HG02884 (cell line): Measurements from ENCODE around the gene SEL1L3.
"Not testable (repeated sequence)": the region's sequence is repeated elsewhere in the genome, so short reads cannot be mapped to it uniquely, and the experiment has no call there.

Experiments
- ATAC-seq: cut with Tn5 transposase; IDR thresholded peaks from one replicate; pipeline ENCODE4 v1.9.1; 2021; ENCODE audit warnings: mild to moderate bottlenecking, moderate library complexity; ENCODE audit not compliant: unreplicated experiment

Gene SEL1L3

GRCh38 chr4:25879991-25880651 is 17.3 kb upstream of the SEL1L3 start:
- peak; percentile 61 for ATAC-seq

GRCh38 chr4:25879587-25879986 is 16.8 kb upstream of the SEL1L3 start:
- ATAC-seq = no peak

- ATAC-seq = no peak
These were observed 16.4 kb upstream of the SEL1L3 start for GRCh38 chr4:25879091-25879584.

GRCh38 chr4:25878676-25879075 is 15.9 kb upstream of the SEL1L3 start:
- ATAC-seq = no peak

GRCh38 chr4:25875281-25875745 is 12.5 kb upstream of the SEL1L3 start:
- peak; percentile 34 for ATAC-seq

DNA sequence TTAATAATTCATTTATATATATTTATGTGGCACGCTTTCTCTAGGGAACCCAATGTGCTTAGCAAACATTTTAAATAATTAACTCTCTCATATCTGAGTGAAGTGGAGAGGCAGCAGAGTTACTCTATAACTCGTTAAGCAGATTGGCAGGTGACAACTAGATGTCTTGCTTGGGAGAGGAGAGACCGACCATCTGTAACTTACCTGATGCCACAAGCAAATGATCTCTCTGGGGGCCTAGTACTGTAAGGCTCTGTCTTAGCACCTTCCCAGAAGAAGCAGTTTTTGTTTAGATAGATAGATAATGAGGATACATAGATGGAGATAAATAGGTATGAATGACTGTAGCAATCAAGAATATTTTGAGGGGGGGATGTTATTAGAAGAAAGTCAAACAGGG is 11.9 kb upstream of the SEL1L3 start:
- no peak for ATAC-seq

DNA sequence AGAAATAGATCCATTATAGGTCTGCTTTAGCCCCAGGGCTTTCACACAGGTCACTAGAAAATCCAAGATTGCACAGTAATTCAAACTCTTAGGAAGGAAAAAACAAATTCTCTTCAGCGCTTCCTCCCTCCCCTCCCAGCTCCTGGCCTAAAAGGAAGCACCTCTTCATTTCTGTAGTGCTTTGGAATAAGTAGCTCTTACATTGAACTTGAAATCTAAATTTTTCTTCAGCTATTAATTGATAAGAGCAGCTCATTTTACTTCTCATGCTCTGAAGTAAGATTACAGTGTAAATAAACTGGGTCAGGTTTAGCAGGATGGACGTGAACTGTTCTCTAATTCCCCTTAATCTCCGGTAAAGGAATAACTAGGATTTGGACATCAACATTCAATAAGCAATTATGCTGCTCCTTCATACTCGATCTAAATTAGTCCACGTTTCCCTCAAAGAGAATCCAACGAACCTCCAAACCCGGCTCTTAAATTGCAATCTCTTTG is 10.9 kb upstream of the SEL1L3 start:
- ATAC-seq = no peak

DNA sequence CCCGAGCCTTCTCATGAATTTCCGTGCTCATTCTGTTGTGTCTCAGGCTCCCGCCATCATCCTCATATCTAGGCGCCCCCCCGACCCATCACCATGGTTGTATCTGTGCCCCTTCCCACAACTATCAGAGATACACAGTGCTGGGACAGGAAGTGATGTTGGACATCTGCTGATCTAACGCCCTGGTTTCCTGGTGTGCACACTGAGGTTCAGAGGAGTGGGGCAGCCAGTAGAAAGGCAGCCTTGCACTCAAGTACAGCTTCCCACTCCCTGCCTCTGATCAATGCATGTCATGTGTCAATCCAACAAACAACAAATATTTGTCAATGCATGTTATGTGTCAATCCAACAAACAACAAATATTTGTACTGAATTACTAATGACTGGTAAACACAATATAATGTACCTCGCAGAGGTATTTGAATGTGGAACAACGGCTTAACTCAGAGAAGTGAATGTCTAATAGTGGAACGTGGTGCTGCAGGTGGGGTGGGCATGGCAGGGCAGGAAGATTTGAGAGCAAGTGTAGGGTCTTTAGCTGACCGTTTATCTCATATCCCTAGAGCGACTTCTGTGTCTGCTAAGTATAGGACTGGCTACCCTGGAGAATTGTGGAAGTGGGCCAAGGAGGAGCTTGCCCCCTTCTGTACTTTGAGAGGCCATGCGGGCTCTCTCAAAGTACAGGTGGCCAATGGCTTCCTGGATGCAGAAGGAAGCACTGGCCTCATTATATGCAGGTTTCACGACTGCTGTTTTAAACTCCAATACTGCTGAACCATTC is 10.3 kb upstream of the SEL1L3 start:
- no peak for ATAC-seq

DNA sequence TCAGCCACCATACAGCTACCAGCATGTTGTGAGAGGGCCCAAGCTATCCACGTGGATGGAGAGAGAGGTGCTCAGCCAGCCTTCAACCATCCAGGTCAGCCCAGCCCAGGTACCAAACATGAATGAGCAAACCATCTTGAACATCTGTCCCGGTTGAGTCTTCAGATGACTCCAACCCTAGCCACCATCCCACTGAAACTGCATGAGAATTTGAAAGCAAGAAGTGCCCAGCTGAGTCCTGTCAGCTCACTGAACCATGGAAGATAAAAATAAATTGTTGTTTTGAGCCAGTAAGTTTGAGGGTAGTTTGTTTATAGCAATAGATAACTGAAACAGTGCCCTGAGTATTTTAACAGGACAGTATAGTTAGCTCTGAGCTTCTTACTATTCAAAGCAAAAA is 7.3 kb upstream of the SEL1L3 start:
- ATAC-seq = peak; percentile 37

GRCh38 chr4:25867781-25868294 is 5.0 kb upstream of the SEL1L3 start:
- no peak for ATAC-seq

GRCh38 chr4:25866401-25866800 is 3.6 kb upstream of the SEL1L3 start:
- ATAC-seq = not testable (repeated sequence)

DNA sequence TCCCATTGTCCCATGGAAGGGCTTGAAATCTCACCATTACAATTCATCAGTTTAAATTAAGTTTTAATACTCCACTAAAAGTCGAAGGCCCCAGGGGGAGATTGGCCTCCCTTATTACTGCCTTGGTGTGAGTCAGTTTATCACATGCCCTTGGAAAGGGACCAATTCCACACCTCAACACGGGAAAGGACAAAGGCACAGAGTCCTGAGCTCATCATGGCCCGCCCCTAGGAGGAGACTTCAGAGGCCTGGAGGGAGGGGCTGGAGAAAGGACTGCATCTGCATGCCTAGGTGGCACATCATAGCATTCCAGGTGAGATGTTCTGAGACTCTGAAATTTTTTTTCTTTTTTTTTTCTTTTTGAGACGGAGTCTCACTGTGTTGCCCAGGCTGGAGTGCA is 2.8 kb upstream of the SEL1L3 start:
- ATAC-seq = no peak

GRCh38 chr4:25863831-25864418 is 1.1 kb upstream of the SEL1L3 start:
- no peak for ATAC-seq

DNA sequence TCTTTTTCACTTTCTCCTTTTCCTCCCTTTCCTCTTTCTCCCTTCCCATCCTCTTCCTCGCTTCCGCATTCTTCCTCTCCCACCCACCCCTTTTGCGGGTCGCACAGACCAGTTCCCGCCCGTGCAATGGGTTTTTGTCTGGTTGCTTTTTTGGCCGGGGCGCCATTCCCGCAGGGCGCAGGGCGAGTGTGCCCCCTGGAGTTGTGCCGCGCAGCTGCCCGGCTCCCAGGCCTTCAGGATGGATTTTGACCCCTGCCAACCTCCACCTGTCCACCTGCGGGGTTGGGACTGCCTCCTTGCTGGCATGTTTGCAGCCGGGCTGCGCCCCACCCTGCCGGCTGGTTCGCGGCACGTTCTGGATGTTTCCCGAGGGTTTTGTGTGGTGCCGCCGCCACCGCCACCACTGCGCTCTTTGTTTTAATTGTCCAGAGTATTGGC is 578 bp upstream of the SEL1L3 start:
- no peak for ATAC-seq

GRCh38 chr4:25861951-25862410 is 807 bp downstream of the SEL1L3 start:
- no peak for ATAC-seq

DNA sequence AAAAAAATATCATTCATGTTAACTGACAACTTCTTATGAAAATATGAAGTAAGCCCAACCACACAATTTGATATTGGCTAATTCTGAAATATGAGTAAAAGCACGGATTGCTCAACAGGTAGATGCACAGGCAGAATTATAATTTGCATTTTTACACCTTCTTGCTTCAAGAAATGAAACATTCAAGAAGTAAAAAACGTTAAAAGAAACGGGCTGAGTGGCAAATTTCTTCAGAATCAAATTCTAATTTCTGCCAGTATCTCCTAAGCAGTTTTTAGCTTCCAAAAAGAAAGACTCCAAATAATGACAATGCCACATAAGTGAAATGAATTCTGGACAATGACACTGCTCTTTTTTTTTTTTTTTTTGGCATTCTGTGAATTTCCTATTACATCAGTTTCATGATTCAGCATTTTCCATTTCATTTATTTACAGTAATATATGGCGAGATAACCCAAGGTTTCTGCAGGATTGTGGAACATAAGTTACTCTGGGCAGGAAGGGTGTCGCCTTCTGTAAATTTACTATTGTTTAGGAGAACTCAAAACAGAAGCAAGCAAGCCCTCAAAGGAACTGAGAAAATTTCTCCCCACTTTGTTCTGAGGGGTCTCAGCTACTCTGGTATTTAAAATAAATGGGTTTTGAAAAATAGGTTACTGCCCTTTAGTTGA is 1.4 kb downstream of the SEL1L3 start:
- ATAC-seq = no peak

DNA sequence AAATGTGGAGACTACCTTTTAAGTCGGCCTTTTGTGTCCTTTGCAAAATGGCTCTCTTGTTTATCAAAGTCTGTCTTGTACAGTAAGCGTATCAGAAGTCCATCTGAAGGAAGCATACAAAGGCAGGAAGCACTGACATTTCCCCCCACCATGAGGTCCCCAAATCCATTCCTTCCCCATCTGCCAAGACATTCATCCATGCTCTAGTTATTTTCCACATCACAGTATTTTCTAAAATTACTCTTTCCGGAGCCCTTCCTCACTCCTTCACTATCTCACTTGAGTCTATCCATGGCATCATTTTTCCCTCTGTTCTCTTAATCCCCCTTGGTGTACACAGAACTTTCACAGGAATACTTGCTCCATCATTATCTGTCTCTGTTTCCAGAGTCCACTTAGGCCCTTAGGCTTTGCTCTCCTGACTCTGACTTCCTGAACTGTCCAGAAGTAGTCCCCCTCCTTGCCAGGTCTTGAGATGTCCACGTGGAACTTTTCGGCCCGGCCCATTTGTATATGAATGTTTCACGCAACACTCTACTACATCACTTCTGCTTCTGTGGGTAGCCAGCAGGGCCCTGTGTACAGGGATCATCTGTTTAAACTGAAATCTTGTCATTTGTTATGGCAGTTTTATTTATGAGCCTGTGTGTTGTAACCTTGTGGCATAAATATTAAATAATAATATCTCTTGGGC is 2.1 kb downstream of the SEL1L3 start:
- no peak for ATAC-seq

- peak; percentile 43 for ATAC-seq
These were observed 3.2 kb downstream of the SEL1L3 start for GRCh38 chr4:25859429-25860148.

DNA sequence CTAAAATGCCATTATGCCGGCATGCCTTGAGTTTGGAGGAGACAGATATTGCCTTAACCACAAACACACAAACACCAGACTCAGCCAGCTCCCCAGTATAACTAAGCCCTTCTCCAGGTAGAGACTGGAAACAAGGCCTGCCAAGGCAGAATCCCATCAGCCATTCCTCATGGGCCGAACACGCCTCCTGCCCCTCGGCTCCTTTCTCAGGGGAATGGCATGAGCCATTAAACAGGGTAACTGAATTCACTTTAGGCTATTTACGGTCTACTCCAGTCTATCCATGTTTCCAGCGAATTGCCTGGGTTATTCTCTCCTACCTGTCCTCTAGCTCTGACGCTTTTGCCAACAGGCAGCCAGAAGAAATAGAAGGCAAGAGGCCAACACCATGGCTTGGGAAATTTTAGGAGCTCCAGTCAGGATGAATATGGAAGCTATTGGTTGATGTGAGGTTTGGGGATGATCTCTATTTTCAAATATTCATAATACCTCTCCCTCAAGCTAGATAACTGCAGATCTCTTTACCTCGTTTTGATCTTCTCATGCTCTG is 4.9 kb downstream of the SEL1L3 start:
- no peak for ATAC-seq
